GM18867 (cell line): ENCODE measurements around the gene UNC5CL.
"Not testable (repeated sequence)": the region's sequence is repeated elsewhere in the genome, so short reads cannot be mapped to it uniquely, and the experiment has no call there.

ENCODE experiments used
- ATAC-seq: cut with Tn5 transposase; IDR thresholded peaks from one replicate; pipeline ENCODE4 v1.9.1; 2021; ENCODE audit warnings: mild to moderate bottlenecking, moderate library complexity; ENCODE audit not compliant: unreplicated experiment

Gene UNC5CL

GRCh38 chr6:41008011-41008410 is 31.0 kb downstream of the UNC5CL start:
- no peak for ATAC-seq

GRCh38 chr6:41006980-41007379 is 32.0 kb downstream of the UNC5CL start:
- not testable (repeated sequence) for ATAC-seq

GRCh38 chr6:41006217-41006616 is 32.8 kb downstream of the UNC5CL start:
- not testable (repeated sequence) for ATAC-seq

GRCh38 chr6:41002168-41002567 is 36.9 kb downstream of the UNC5CL start:
- no peak for ATAC-seq

GRCh38 chr6:41000248-41000647 is 38.8 kb downstream of the UNC5CL start:
- ATAC-seq = no peak

GRCh38 chr6:40999569-40999968 is 39.5 kb downstream of the UNC5CL start:
- no peak for ATAC-seq

- ATAC-seq = no peak
Observed at GRCh38 chr6:40998661-40999060, 40.4 kb downstream of the UNC5CL start.

- ATAC-seq = no peak
Observed at GRCh38 chr6:40997234-40997957, 41.6 kb downstream of the UNC5CL start.

- ATAC-seq = no peak
Observed at GRCh38 chr6:40996591-40997233, 42.3 kb downstream of the UNC5CL start.

GRCh38 chr6:40992746-40993145 is 46.3 kb downstream of the UNC5CL start:
- ATAC-seq = no peak

GRCh38 chr6:40990301-40990700 is 48.7 kb downstream of the UNC5CL start:
- ATAC-seq = no peak

GRCh38 chr6:40989204-40990169 is 49.5 kb downstream of the UNC5CL start:
- ATAC-seq = no peak

GRCh38 chr6:40988634-40989033 is 50.4 kb downstream of the UNC5CL start:
- no peak for ATAC-seq

GRCh38 chr6:40986921-40987819 is 51.9 kb downstream of the UNC5CL start:
- ATAC-seq = no peak

- ATAC-seq = no peak
Observed at GRCh38 chr6:40986364-40986763, 52.7 kb downstream of the UNC5CL start.

GRCh38 chr6:40983752-40984151 is 55.3 kb downstream of the UNC5CL start:
- no peak for ATAC-seq

- ATAC-seq = no peak
Observed at GRCh38 chr6:40982917-40983316, 56.1 kb downstream of the UNC5CL start.

GRCh38 chr6:40978687-40979289 is 60.2 kb downstream of the UNC5CL start:
- no peak for ATAC-seq

GRCh38 chr6:40977695-40978094 is 61.3 kb downstream of the UNC5CL start:
- no peak for ATAC-seq

GRCh38 chr6:40977085-40977484 is 61.9 kb downstream of the UNC5CL start:
- ATAC-seq = no peak
